Measurements from ENCODE around the gene PARP8.
"Not testable (repeated sequence)": the region's sequence is repeated elsewhere in the genome, so short reads cannot be mapped to it uniquely, and the experiment has no call there.

Gene PARP8

GRCh38 chr5:50684721-50685120, 18.3 kb downstream of the PARP8 start:
- no peak for DNase-seq

DNA sequence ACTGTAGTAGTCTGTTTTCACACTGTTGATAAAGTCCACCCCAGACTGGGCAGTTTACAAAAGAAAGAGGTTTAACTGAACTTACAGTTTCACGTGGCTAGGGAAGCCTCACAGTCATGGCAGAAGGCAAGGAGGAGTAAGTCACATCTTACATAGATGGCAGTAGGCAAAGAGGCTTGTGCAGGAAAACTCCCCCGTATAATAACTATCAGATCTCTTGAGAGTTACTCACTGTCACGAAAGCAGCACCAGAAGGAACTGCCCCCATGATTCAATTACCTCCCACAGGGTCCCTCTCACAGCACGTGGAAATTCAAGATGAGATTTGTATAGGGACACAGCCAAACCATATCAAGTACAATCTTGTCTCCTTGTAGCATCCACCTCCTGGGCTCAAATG, 21.1 kb downstream of the PARP8 start:
- DNase-seq: no peak

GRCh38 chr5:50691399-50692016, 25.1 kb downstream of the PARP8 start:
- no peak for DNase-seq

DNA sequence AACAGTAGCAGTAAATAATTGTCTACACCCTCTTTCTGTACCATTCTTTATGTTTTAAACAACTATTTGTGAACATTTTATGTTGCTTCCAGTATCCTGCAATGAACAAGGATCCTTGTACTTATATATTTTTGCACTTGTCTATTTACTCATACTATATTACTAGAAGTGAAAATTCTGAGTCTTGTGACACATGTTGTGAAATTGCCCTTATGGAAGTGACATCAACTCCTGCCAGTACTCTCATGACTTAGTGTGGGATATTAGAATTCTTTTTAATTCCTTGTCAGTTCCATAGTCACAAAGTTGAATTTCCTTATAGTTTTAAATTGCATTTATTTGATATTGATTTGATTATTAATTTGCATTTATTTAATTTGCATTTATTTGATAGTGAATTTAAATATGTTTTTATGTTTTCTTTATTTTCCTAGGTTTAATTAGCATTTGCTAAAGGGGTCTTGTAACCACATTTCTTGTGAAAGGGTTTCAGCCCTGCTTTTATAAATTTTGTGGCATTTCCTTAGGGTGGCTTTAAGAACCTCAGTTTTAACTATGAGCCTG, 27.7 kb downstream of the PARP8 start:
- DNase-seq: no peak

DNA sequence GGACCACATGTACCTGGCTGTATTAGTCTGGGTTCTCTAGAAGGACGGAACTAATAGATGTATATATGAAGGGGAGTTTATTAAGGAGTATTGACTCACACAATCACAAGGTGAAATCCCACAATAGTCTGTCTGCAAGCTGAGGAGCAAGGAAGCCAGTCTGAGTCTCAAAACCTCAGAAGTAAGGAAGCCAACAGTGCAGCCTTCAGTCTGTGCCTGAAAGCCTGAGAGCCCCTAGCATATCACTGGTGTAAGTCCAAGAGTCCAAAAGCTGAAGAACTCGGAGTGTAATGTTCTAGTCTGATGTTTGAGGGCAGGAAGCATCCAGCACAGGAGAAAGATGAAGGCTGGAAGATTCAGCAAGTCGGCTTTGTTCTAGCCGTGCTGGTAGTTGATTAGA, 28.2 kb downstream of the PARP8 start:
- not testable (repeated sequence) for DNase-seq

DNA sequence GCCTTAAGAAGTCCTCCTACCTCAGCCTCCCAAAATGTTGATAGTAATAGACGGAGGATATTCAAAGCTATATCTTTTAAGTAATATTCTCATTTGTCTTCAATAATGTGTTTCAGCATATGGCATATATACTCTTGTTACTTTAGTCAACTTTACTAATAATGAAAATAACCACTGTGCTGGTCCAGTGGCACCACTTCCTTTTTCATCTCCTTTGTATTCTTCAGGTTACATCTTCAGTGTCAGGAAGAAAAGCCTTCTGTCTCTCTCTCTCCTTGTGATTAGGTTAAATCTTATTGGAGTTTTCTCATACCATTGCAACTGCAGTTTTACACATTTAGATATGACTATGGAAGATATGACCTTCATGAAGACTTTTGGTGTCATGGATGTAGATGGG, 31.3 kb downstream of the PARP8 start:
- no peak for DNase-seq

GRCh38 chr5:50699737-50700136, 33.3 kb downstream of the PARP8 start:
- DNase-seq: peak; percentile 10

DNA sequence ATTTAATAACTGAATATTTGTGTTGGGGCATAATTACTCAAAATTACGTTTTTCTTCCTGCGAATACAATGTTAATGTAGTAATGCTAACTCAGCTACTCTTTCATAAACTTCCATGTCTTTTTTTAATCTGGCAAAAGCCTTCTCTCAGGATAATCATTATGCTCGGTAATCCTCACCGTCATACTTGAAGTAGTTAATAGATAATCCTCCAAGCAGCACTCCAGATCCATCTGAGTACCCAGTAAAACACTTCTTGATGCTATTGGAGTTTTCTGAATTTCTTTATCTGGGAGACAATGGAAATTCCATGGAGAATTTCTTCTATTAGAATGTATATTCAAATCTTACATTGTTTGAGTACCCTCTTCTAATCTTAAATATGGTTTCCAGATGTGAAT, 34.3 kb downstream of the PARP8 start:
- no peak for DNase-seq

GRCh38 chr5:50702615-50703366, 36.4 kb downstream of the PARP8 start:
- no peak for DNase-seq

DNA sequence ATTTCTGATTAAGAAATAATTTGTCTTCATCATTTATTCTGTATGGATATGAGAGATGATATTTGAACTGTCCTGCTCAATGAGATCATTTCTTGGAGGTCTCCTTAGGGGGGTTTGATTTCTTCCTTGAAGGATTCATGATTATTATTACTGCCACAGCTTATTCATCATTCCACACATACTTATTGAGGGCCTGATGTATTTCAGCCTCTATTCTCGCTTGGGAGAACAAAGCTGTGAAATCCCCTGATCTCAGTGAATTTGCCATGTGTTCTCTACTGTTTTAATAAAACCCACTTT, 36.9 kb downstream of the PARP8 start:
- DNase-seq: no peak

DNA sequence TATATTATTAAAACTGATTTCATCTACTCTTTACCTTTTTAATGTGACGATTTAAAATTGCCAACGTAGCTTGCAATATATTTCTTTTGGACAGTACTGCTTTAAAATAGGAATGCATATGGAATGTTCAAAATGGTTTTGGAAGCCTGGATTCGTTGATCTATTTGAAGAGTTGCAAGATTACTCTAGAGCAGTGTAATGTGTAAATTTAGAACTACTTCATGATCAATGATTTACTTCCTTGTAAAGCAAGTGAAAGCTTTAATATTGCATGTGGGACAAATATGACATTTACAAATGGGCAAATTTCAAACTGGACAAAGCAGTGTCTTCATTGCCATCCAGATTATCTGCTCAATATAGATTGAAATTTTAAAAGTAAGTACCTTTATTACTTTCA, 38.3 kb downstream of the PARP8 start:
- DNase-seq: no peak

- DNase-seq: peak; percentile 42
Observed at GRCh38 chr5:50709471-50709870, 43.0 kb downstream of the PARP8 start.

DNA sequence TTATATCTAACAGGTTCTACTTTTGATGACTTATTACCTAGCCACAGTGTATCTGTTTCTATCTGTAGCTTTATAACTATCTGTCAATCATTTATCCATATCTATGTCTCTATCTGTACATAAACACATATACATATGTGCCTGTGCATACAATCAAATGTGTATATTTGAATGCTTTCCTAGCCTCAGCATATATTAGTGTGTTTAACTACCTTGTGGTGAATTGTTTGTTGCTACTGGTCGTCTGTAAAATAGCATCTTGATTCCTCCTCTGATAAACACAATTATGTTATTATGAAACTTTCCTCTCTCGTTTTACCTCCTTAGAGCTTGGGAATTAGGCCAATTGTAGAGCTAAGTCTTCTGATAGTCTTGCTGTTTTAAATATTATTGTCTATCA, 44.4 kb downstream of the PARP8 start:
- no peak for DNase-seq

DNA sequence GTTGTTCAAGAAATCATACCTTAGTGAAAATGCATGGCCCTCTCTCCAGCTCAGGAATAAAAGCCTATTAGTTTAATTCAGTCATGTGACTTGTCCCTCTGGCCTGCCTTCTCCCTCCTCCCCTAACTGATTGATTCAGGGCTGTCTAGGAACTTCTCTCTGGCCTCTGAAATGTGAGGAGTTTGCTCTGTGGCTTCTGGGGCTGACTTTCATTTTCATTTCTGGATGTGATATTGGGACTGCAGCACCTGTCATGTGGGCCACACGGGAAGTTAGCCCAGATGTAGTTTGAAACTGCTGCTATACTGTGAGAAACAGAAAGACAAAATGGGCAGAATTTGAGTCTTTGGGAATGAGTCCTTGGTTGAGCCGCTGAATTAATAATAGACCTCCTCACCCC, 44.8 kb downstream of the PARP8 start:
- DNase-seq: no peak

DNA sequence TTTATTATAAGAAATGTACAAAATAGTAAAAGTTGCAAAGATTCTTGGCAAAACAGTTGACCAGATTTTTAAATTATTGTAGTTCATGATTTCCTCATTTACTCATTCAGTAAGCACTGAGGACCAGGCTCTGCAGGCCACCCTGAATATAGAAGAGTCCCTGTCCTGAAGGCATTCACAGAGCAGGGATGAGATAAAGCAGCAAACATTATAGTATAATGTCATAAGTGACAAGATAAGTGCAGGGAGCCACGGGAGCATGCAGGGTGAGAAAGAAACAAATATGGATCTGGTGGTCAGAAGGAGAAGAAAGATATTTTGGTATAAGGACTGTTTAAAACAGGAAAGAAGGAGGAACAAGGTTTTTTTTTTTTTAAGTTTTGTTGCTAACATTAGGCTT, 46.0 kb downstream of the PARP8 start:
- no peak for DNase-seq

GRCh38 chr5:50715001-50715400, 48.6 kb downstream of the PARP8 start:
- DNase-seq: no peak

- no peak for DNase-seq
Observed at GRCh38 chr5:50716134-50716533, 49.7 kb downstream of the PARP8 start.

GRCh38 chr5:50717651-50718050, 51.2 kb downstream of the PARP8 start:
- no peak for DNase-seq

DNA sequence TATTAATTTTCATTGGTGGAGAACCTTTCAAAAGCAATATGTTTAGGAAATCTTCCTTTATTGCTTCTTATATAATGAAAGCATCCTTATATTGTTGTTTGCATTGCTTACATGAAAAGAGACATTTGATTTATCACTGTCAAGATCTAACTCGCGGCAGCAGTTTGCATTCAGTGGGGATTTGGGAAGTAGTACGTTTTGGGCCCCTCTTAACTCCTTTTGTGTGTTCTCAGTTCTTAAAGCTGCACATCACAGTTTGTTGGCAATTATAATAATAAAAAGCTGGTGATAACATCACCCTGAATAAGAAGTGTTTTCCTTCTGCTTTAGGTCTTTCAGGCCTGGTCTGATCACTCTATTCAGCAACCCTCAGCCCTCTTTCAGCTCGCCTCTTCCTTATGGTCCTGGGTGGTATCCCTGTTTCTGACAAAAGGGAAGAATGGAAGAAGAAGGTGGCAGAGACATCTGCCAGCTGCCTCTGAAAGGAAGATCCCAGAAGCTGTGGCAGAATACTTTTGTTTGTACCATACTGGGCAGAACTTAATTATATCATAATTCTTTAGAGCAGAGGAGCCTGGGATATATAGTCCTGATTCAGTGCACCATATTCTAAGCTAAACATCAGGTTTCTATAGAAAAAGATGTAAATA, 53.7 kb downstream of the PARP8 start:
- DNase-seq: no peak

DNA sequence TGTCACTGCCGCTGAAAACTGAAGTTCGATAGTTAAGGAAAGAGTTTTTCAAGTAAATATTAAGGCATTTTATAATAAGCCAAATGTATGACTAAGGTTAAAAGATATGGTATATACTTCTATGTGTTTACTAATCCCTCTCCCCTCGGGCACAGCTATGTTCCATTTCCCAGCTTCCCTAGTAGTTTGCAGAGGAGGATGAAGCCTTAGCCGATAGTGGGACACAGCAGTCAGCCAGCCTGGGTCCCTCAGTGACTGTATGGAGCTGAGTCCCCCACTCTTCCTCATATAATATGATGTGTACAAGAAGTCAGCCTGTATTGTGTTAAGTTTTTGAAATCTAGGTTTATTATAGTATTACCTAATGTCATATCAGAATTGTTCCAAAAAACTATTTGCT, 55.8 kb downstream of the PARP8 start:
- no peak for DNase-seq

GRCh38 chr5:50724262-50724661, 57.8 kb downstream of the PARP8 start:
- DNase-seq: no peak

DNA sequence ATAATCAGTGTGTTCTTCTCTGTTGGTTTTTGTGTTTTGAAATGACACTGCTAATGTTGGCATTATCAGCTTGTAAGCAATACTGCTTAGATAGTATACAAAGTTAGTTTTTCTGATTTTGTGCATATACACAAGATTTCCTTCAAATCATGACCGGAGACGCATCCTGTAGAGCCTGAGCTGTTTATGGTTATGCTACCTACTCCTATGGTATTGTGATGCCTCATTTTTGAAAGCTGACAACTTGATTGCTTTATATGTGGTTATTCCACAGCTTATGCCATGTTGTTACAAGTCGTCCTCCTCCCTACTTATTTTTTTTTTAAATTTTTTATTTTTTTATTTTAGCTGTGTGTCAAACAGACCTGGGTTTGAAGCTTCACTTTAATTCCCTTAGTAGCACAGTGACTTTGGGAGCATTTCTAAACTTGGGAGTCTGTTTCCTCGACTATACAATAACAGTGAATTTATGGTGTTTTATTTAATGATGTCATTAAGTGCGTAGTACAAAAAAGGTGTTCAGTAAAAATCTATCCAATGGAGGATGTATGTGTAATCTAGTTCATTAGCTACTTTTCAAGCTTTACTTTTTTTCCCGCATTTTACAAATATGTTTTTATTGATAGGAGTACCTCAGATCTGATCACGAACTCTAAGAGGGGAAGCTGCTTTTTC, 59.5 kb downstream of the PARP8 start:
- no peak for DNase-seq

GRCh38 chr5:50726475-50727148, 60.2 kb downstream of the PARP8 start:
- no peak for DNase-seq

Data from fibroblast of skin of right biceps (primary cell).